NCI-H1436 (cell line): ENCODE results near the gene VPS33A.

Source experiments
- DNase-seq: peaks from one replicate; lab custom pipeline; 2025; lab: John Stamatoyannopoulos, UW

The VPS33A gene

DNA sequence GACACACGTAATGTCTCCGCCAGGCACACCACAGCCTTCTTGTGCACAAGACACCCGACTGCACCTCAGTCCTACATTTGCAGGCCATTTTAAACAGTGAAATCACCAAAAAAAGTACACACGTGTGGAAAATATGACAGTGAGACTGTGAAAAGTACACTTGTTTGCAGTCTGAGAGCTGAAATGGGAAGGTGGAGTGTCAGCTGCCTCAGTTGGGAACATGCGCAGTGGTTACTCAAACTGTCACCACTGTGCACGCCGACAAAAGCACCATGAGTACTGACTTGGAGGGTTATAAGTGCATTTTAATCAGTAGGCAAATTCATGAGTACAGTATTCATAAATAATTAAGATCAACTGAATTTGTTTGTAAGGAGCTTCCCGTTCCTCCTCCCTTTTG, 15.8 kb downstream of the VPS33A start:
- no peak for DNase-seq

GRCh38 chr12:122250047-122250446, 16.2 kb downstream of the VPS33A start:
- DNase-seq, result no peak

DNA sequence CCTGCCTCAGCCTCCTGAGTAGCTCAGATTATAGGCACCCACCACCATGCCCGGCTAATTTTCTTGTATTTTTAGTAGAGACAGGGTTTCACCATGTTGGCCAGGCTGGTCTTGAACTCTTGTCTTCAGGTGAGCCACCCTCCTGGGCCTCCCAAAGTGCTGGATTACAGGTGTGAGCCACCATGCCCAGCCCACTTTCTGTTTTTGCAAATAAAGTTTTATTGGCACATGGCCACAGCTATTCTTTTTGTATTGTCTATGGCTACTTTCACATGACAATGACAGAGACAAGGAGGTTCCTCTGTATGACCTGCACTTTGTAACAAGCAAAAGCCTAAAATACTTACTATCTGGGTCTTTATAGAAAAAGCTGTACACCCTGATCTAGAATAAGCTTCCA, 20.7 kb downstream of the VPS33A start:
- DNase-seq, result no peak

DNA sequence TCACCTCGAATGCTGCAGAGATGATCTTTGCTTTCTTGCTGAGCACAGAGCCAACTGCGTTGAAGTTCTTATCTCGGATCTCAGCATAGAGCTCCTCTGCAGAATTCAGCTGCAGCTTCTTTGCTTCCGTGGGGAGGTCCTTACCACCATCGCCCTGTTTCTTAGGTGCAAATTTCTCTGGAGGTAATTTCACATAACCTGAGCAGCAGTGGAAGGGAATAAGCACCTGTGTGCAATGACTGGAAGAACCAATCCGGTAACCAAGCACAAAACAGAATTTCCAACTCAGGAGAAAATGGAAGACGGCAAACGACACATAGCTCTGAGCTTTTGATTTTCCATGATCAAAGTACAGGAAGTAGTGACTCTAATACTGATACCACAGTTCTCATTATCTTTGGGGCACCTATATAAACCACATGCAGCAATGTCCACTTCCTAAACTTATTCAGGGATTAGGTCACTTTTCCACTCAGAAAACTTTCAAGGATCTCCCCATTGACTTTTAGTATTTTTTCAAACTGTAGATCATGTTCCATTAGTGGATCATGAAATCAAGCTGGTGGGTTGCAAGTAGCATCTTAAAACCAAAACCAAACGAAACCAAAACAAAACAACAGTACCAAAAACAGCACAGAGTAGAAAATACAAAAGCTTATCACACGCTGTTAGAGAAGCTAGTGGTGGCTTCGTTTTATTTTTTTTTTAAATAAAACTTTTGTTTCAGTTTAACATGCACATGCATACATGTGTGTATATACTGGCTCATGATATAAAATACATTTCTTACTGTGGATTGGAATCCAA, 21.5 kb downstream of the VPS33A start:
- DNase-seq, result no peak

GRCh38 chr12:122243965-122244364, 22.3 kb downstream of the VPS33A start:
- DNase-seq, result no peak

DNA sequence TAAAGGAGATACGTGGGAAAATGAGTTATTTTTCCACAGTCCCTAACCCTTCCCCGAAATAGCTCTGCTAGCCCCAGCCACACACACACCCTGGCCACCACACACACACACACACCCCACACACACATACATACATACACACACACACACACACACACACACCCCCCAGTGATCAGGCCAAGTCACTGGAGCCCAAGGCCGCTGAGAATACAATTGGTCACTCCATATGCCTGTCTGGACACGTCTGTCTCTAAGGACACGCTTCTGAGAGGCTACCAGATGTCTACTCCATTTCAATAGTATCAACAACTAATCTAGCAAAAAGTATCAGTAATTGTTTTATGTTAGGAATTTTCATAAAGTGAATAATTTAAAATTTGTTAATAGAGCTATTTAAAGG, 27.4 kb downstream of the VPS33A start:
- DNase-seq, result no peak

DNA sequence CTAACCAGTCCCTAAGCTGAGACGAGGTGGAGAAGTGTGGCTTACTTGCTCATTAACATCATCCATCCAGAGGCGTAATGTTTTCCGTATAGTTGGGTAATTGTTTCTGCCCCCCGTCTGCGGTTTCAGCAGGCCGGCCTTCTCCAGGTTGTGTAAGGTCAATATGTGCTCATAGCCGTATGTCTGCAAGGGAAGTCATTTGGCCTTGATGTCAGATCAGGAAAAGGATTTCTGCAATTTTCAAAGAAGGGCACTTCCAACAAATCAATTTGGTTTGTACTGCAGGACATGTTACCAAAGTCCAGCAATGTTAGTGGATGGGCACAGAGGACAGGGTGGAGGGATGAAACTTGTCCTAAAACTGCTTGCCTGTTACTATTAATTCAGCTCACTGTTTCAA, 30.6 kb downstream of the VPS33A start:
- DNase-seq, result no peak

DNA sequence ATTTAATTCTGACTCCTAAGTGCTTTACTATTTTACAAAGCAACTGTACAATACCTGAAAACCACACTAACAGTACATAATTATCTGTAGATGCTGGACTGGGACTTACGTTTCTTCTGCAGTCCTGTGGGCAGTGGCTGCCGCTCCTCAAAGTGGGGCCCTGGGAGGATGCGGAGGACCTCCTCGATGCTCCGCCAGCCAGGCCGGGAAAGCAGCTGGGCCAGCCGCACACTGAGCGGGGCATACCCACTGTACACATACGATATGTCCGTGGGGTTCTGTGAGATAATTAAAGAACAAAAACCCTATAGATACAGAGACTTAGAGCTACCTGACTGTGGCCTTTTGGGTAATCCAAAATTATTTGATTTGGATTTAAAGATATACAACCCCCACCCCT, 33.6 kb downstream of the VPS33A start:
- no peak for DNase-seq

- DNase-seq, result no peak
These were observed 35.5 kb downstream of the VPS33A start for GRCh38 chr12:122230798-122231197.

- no peak for DNase-seq
These were observed 38.2 kb downstream of the VPS33A start for GRCh38 chr12:122228092-122228491.

DNA sequence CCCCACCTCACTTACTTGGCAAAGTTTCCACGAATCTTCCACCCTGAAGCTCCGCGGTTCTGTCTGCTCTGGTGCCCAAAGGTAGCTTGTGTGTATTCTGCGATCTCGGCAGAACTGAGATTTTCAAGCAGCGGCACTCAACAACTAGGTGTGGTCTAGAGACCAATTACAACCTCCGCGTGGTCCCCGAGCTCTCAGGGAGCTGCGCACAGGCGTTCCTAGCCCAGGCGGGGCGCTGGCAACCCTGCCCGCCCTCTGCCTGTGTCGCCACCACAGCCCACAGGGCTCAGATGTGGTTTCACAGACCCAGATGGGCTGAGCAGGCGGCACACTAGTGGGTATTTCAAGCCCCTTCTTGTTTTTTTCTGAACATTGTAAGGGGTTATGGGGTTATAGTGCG, 39.0 kb downstream of the VPS33A start:
- DNase-seq, result peak; percentile 67

DNA sequence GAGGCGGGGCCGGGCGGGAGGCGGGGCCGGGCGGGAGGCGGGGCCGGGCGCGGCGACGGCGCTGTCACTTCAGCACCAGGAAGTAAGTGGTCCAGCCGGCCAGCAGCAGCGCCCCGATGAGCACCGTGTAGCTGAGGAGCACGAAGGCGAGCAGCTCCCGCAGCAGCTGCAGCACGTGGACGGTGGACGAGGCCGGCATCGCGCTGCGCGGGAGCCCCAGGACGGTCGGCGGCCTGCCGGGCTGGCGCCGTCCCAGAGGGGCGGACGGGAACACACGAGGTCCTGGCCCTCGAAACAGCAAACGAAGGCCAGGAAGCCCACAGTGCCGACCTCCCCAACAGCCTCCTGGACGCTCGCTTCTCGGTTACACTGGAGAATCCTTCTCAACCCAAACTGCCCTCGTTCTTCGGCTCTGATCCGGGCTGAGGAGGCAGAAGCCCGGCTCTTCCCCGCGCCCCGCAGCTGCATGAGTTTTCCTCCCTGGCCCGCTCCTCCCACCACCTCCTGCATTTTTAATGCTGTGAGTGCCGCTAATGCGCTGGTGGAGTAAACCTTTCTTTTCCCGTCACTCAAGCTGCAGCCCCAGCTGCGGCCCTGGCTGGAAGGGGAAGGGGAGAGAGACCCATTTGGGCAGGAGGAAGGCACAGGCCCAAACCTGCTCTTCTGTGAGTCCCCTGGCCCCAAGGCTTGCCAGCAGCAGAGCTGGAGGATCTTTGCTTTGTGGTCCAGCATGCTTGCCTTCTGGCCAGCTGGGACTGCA, 39.7 kb downstream of the VPS33A start:
- DNase-seq, result no peak

DNA sequence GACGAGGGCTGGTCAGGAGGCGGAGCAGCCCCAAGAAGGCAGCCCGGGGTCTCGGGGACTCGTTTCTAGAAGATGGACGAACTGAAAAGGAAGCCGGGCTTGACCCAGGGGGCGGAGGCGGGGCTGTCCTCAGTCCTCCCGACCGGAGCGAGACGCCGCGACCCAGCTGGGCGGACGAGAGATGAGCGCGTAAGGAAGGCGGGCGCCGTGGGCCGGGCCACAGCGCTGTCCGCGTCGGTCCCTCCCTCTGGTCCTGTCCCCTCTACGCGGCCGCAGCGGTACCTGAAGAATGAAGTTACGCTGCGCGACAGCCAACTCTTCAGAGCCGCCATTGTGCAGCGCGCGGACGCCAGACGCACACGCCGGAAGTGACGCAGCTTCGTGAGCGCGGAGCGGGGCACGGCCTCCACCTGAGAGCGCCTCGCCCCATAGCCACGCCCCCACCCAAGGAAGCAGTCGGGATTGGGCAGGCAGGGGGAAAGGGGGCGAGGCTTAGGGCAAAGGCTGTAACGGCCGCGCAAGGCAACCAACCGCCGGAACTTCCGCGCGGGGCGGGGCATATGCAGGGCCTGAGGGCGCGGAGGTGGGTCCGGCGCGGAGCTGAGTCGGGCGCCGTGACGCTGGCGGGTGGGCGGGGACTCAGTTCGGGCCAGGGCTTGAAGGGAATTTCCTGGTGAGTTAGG, 40.5 kb downstream of the VPS33A start, which contains the start of gene DIABLO:
Gene DIABLO (minus strand): TSS at position 370 of the 683 bp plus-strand sequence. CDS start 38 bp downstream, at position 332.
- DNase-seq, result peak; percentile 99

DNA sequence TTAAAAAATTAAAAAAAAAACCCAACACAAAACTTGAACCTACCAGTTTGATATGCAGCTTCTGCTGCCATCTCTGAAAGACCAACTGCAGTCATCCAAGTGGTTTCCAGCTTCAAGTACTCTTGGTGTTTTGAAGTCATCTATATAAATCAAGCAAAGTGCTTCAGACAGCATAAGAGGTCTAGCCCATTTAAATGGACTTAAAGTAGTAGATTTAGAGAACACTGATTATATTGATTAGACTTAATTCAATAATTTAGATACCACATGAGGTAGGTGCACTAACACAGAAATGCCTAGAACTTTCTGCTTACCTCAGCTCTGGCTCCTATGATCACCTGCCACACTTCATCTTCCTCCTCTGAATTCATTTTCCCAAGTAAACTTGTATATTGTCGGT, 49.8 kb downstream of the VPS33A start:
- DNase-seq, result no peak

DNA sequence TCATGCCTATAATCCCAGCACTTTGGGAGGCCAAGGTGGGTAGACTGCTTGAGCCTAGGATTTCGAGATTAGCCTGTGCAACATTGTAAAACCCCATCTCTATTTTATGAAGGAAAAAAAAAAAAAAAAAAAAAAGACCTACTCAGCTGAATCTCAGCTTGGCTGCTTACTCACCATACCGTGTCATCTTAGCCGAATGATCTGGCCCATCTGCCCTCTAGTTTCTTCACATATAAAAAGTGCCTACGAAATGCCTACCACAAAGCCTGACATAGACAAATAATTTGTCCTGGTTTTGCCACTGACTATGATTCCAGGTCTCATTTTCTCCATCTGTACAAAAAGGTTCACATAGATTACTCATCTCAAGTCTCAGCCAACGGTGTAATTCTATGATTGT, 50.5 kb downstream of the VPS33A start:
- DNase-seq, result no peak

GRCh38 chr12:122208073-122208820, 58.0 kb downstream of the VPS33A start:
- DNase-seq, result no peak

- no peak for DNase-seq
These were observed 58.9 kb downstream of the VPS33A start for GRCh38 chr12:122207391-122207790.

DNA sequence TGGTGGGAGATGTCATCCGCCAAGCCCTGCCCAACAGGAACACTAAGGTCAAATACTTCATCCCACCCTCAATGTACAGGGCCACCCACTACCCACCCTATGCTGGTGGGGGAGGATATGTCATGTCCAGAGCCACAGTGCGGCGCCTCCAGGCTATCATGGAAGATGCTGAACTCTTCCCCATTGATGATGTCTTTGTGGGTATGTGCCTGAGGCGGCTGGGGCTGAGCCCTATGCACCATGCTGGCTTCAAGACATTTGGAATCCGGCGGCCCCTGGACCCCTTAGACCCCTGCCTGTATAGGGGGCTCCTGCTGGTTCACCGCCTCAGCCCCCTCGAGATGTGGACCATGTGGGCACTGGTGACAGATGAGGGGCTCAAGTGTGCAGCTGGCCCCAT, 59.3 kb downstream of the VPS33A start:
- no peak for DNase-seq

DNA sequence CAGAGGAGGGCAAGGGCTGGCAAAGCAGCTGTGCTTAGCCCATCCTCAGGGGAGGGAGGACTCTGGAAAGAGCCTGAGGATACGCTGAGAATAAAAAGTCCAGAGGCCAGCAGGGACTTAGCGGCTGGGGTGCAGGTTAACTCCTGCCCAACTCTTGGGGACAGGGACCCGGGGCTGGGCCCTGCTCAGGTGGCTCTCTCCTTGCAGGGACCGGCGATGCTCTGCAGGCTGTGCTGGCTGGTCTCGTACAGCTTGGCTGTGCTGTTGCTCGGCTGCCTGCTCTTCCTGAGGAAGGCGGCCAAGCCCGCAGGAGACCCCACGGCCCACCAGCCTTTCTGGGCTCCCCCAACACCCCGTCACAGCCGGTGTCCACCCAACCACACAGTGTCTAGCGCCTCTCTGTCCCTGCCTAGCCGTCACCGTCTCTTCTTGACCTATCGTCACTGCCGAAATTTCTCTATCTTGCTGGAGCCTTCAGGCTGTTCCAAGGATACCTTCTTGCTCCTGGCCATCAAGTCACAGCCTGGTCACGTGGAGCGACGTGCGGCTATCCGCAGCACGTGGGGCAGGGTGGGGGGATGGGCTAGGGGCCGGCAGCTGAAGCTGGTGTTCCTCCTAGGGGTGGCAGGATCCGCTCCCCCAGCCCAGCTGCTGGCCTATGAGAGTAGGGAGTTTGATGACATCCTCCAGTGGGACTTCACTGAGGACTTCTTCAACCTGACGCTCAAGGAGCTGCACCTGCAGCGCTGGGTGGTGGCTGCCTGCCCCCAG, 60.0 kb downstream of the VPS33A start:
- DNase-seq, result no peak

DNA sequence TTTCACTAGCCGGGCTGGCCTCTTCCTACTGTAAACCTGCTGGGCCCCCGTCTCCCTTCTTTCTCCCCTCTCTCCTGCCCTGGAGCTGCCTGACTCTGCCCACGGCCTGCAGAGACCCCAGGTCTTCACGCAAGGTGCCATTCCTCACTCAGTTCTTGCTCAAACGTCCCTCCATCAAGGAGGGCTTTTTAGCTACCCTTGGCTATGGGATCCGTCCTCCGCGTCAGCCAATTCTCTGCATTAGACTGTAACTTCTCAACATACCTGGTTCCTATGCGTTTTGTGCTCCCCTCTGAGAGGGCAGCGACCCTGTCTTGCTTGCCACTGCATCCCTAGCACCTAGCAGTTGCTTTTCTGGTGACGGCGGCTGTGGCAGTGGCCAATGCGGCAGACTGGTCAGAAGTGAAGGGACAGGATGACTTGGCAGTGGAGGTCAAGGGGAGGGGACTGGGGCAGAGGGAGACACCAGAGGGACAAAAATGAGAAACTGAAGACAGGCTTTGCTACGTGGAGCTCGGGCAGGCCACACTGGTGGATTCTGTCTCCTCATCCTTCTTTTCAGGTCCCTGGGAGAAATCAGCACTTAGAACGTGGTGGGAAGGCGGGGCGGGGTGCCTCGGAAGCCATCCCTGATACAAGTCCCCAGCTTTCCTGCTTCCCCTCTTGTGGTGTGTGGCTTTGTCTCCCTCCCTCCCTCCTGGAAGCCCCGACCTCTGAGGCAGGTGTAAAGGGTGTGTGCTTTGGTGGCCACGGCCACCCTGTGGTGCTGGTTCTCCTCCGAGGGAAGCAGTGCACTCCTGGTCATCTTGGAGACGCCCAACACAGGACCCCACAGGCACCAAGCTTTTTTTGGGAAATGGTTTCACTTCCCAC, 61.0 kb downstream of the VPS33A start:
- DNase-seq, result no peak
